Glomerular visceral epithelial cell (primary cell): ENCODE measurements around the gene CDPF1.
A peak's percentile ranks its signal among the peaks of the same experiment; 100 is the strongest.

Source experiments
- DNase-seq: peaks from one replicate; pipeline ENCODE4 v3.0.0-alpha.2; 2016; ENCODE audit errors: extremely low spot score

The CDPF1 gene

GRCh38 chr22:46250035-46250782 lies at the start of gene CDPF1:
Gene CDPF1, minus strand, starts transcription at chr22:46250293. Its CDS starts 2,009 bp downstream, at chr22:46248284.
- peak; percentile 87 for DNase-seq

GRCh38 chr22:46299101-46299500 lies 49.0 kb upstream of the CDPF1 start:
- no peak for DNase-seq

- DNase-seq = peak; percentile 45
Measured at GRCh38 chr22:46297151-46297812, 47.2 kb upstream of the CDPF1 start.

- peak; percentile 98 for DNase-seq
Measured at GRCh38 chr22:46296257-46297150, 46.4 kb upstream of the CDPF1 start, which contains the start of gene GTSE1. Gene GTSE1, plus strand, starts transcription at chr22:46296870. Its CDS starts 531 bp downstream, at chr22:46297401.

- DNase-seq = no peak
Measured at GRCh38 chr22:46295277-46295971, 45.3 kb upstream of the CDPF1 start.

GRCh38 chr22:46294784-46295183 lies 44.7 kb upstream of the CDPF1 start:
- no peak for DNase-seq

- DNase-seq = no peak
Measured at GRCh38 chr22:46293577-46294260, 43.6 kb upstream of the CDPF1 start.

GRCh38 chr22:46292732-46293131 lies 42.6 kb upstream of the CDPF1 start:
- DNase-seq = no peak

- no peak for DNase-seq
Measured at GRCh38 chr22:46292173-46292572, 42.1 kb upstream of the CDPF1 start.

GRCh38 chr22:46290843-46291785 lies 41.0 kb upstream of the CDPF1 start:
- DNase-seq = no peak

GRCh38 chr22:46290121-46290842 lies 40.2 kb upstream of the CDPF1 start:
- DNase-seq = no peak

- no peak for DNase-seq
Measured at GRCh38 chr22:46289244-46289891, 39.3 kb upstream of the CDPF1 start.

GRCh38 chr22:46288846-46289243 lies 38.8 kb upstream of the CDPF1 start:
- no peak for DNase-seq

- DNase-seq = no peak
Measured at GRCh38 chr22:46287873-46288751, 38.0 kb upstream of the CDPF1 start.

GRCh38 chr22:46286941-46287872 lies 37.1 kb upstream of the CDPF1 start:
- DNase-seq = no peak

- DNase-seq = no peak
Measured at GRCh38 chr22:46286006-46286405, 35.9 kb upstream of the CDPF1 start.
